Activated CD4-positive, alpha-beta T cell treated with anti-CD3 and anti-CD28 coated beads, Interleukin-2, amount 10 ng/mL, durations not matched to agents 7 days and 5 days (primary cell): ENCODE data around the gene DAG1. TPM values are rescaled to one million over a fixed set of nuclear protein-coding genes. Genes with fewer than 3 reads are reported as not detected.

Experiments
- CTCF ChIA-PET: fragments of 350-600 bp; sonication (Branson Sonifier 250); formaldehyde crosslinking; loops from one replicate; lab custom pipeline; 2021; ENCODE audit warnings: antibody characterized with exemption; lab: Charles Lee
- POLR2A ChIA-PET: fragments of 350-600 bp; sonication (Branson Sonifier 250); formaldehyde crosslinking; loops from one replicate; lab custom pipeline; 2021; ENCODE audit warnings: antibody characterized with exemption; lab: Charles Lee
- DNase-seq: peaks from one replicate; pipeline ENCODE4 v3.0.0-alpha.2; 2020
- H3K27ac Mint-ChIP-seq: one replicate; pipeline ENCODE4 v1.8.0; 2021; ENCODE audit warnings: mild to moderate bottlenecking, moderate library complexity, mixed read lengths
- H3K27me3 Mint-ChIP-seq: one replicate; pipeline ENCODE4 v1.8.0; 2021; ENCODE audit warnings: mixed read lengths
- H3K36me3 Mint-ChIP-seq: one replicate; pipeline ENCODE4 v1.8.0; 2021; ENCODE audit warnings: low read depth, mixed read lengths
- H3K4me1 Mint-ChIP-seq: one replicate; pipeline ENCODE4 v1.8.0; 2021; ENCODE audit warnings: mixed read lengths
- H3K4me3 Mint-ChIP-seq: one replicate; pipeline ENCODE4 v1.8.0; 2021; ENCODE audit warnings: mild to moderate bottlenecking, moderate library complexity, mixed read lengths
- H3K9me3 Mint-ChIP-seq: one replicate; pipeline ENCODE4 v1.8.0; 2021; ENCODE audit warnings: mixed read lengths
- total RNA-seq, 2 experiments: library from RNA; stranded (reverse); gene quantifications; one replicate each; pipeline ENCODE4 v1.2.3, GENCODE V29; 2021

Gene DAG1
- 10 to 100 TPM; 15.4 to 18.1 TPM for total RNA-seq

DNA sequence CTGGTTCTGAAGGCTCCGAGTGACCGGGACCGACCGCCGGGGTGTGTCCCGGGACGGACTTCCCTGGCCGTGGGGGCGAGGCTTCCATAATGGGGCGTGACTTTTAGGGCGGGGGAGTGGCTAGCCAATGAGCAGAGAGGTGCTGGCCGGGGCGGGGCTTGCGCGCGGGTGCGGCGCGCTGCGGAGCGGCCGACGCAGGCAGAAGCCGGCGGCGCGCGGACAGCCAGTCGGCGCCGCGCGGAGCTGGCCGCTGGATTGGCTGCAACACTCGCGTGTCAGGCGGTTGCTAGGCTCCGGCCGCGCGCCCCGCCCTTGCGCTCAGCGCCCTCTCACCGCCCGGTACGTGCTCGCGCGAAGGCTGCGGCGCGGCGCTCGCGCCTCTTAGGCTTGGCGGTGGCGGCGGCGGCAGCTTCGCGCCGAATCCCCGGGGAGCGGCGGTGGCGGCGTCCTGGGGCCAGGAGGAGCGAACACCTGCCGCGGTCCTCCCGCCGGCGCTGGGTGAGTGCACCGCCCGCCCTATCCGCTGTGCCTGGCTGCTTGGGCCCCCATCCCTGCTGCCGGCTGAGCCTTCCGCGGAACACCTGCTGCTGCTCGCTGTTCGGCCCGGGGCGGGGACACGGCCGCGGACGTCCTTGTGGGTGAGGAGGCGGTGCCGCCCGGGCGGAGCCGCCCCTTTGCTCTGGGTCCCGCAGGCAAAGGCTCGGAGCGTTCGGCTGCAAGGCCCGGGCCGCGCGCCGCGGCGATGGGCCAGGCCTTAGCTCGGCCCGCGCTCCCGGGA, at the start of gene DAG1:
DAG1 (plus strand) TSS at position 332 of the 778 bp plus-strand sequence. CDS start 40,268 bp downstream, outside the sequence.
- ChIA-PET POLR2A (interaction anchor here (0.6 to 1.1 kb wide), 5 partner anchors 41 to 462 kb away, joined by 3 to 5 read pairs (median 3); partner anchors contain the start of gene NICN1), CTCF (interaction anchor here (0.6 to 1.6 kb wide), 5 partner anchors 13 to 350 kb away, joined by 3 to 7 read pairs (median 3); partner anchors contain the start of gene USP4)
- H3K9me3 Mint-ChIP-seq = no peaks in the 10 kb centered on the region
- peak within 1 kb of the TSS; percentile 92 for H3K27ac Mint-ChIP-seq
- H3K4me1 Mint-ChIP-seq = peaks cover 22% of the 10 kb centered on the region
- peak; percentile 97 for DNase-seq
- peak within 1 kb of the TSS; percentile 85 for H3K4me3 Mint-ChIP-seq
- H3K36me3 Mint-ChIP-seq = peaks cover 14% of the 10 kb centered on the region
- H3K27me3 Mint-ChIP-seq = no peaks in the 10 kb centered on the region

DNA sequence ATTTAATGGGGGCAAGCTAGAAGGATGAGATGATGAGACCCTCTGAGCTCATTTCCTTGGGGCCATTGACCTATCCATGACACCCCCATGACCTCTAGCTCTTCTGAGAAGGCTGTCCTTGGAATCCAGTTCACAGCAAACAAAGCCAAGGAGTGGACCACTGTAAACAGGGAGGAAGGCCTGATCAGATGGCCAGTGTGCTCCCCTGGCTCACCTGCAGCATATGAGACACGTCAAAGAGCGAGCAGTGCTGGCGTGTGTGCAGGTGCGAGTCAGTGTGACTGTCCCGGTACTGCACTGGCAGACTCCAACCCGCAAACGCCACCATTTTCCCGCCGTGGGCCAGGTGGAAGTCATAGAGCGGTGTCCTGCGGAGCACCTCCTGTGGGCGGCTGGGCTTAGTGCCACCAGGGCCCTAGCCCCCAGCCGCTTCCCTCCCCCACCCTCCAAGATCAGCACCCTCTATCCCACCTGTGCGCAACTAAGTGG, 48.1 kb upstream of the DAG1 start:
- Mint-ChIP-seq H3K36me3 (peaks cover 44% of the 10 kb centered on the region), H3K27me3 (no peaks in the 10 kb centered on the region), H3K4me3 (no peak overlapping the region), H3K4me1 (peaks cover 56% of the 10 kb centered on the region), H3K27ac (no peak overlapping the region), H3K9me3 (no peaks in the 10 kb centered on the region)
- DNase-seq = no peak
- POLR2A ChIA-PET = no interaction called here
- CTCF ChIA-PET = interaction anchor here (0.6 to 1.1 kb wide), 2 partner anchors 81 to 580 kb away, joined by 3 read pairs; no protein-coding TSS in a partner anchor

DNA sequence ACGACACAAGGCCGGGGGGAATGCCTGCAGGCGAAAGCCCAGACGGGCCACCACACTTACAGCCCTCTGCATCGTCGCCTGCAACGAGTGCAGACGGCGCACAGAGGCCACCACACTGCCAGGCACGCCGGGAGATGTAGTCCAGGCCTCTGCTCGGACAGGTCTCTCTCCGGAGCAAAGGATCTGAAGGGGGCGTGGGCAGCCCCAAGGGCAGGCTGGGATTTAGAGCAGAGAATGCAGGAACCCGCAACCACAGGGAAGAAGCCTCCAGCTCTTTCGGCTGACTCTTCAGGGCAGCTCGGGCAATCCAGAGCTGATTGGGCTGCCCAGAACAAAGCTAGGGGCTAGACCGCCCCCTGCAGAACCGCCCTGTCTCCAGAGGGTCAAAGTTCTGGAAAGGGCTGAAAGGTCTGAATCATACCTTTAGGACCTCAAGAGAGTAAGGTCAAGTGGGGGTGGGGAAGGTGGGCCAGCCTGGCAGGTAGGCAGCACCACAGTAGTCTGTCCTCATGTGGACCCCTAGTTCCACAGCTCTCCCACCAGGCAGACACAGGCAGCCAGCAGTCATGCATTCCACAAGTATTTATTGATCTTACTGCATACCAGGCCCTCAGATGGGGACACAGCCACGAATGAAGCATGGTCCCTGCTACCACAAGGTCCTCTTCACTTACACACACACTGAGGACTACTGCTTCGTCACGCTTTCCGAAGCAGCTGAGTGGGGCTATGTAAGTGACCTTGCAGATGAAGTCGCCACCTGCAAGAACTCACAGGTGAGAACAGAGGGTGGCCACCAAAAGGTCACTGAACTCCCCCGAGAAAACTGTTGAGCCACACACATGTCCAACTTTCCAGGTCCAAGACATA, 47.5 kb upstream of the DAG1 start, which contains the start of gene AMT:
AMT (minus strand) TSS at position 95 of the 870 bp plus-strand sequence; CDS start at position 72, 23 bp downstream.
- Mint-ChIP-seq H3K27ac (peak within 1 kb of the TSS; percentile 41), H3K4me3 (no peak within 1 kb of the TSS), H3K36me3 (peaks cover 38% of the 10 kb centered on the region), H3K27me3 (no peaks in the 10 kb centered on the region), H3K9me3 (no peaks in the 10 kb centered on the region), H3K4me1 (peaks cover 51% of the 10 kb centered on the region)
- no peak for DNase-seq
- CTCF ChIA-PET = interaction anchor here (0.6 kb wide), 1 partner anchor 580 kb away, joined by 3 read pairs; no protein-coding TSS in a partner anchor
- POLR2A ChIA-PET = no interaction called here

DNA sequence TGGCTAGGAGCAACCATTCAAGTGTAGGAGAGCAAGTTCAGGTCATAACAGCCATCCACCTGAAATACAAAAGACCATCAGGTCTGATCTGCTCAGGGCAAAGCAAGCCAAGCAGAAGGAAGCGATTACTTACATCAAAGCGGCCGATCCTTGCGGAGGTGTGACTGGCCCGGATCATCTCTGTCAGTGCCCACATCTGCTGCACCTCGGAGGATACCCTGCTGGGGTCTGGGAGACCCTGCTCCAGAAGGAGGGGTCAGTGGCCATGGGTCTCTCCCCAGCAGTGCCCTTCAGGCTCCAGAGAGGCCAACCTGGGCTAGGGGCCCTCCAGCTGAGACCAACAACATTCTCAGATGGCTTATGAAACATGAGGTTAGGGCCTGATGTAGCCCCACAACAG, 45.3 kb upstream of the DAG1 start:
- H3K27ac Mint-ChIP-seq = no peak overlapping the region
- H3K4me1 Mint-ChIP-seq = peaks cover 56% of the 10 kb centered on the region
- no peaks in the 10 kb centered on the region for H3K27me3 Mint-ChIP-seq
- H3K9me3 Mint-ChIP-seq = no peaks in the 10 kb centered on the region
- no peak overlapping the region for H3K4me3 Mint-ChIP-seq
- DNase-seq = no peak
- CTCF ChIA-PET = no interaction called here
- H3K36me3 Mint-ChIP-seq = peaks cover 27% of the 10 kb centered on the region
- POLR2A ChIA-PET = no interaction called here

DNA sequence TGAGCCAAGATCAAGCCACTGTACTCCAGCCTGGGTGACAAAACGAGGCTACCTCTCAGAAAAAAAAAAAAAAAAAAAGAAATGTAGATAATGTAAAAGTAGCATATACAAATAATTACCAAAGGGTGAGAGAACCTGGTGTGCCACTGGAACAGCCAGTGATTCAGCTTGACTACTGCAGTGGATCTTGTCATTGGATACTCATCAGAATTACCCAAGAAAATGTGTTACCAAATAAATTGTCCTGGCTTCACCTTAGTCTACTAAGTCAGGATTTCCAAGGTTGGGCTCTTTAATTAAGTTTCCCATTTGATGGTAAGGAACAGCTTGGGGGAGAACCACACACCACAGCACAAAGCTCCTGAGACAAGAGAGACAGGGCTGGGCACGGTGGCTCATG, 42.5 kb upstream of the DAG1 start:
- no peak for DNase-seq
- Mint-ChIP-seq H3K27ac (peak overlapping the region; percentile 79), H3K36me3 (peaks cover 19% of the 10 kb centered on the region), H3K9me3 (no peaks in the 10 kb centered on the region), H3K27me3 (no peaks in the 10 kb centered on the region), H3K4me1 (peaks cover 46% of the 10 kb centered on the region), H3K4me3 (peak overlapping the region; percentile 93)
- POLR2A ChIA-PET = no interaction called here
- CTCF ChIA-PET = interaction anchor here (0.6 to 1.0 kb wide), 4 partner anchors 10 to 113 kb away, joined by 3 to 4 read pairs (median 3); no protein-coding TSS in a partner anchor

DNA sequence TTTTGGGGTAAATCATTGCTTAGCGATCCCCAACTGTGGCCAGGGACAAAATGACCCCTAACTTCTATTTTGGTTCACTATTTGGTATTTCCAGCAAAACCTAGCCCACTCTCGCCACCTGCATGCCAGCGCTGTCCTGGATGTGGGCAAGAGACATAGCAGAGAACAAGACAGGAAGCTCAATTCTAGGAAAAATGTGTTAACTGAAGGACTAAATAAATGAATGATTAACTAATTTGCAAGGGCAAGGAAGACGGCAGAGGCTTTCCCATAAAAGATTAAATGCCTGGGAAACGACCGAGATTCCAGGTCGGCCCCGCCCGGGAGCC, 41.4 kb upstream of the DAG1 start:
- Mint-ChIP-seq H3K27me3 (no peaks in the 10 kb centered on the region), H3K36me3 (peaks cover 12% of the 10 kb centered on the region), H3K4me3 (peak overlapping the region; percentile 93), H3K27ac (peak overlapping the region; percentile 99), H3K4me1 (peaks cover 36% of the 10 kb centered on the region), H3K9me3 (no peaks in the 10 kb centered on the region)
- DNase-seq = no peak
- CTCF ChIA-PET = interaction anchor here (0.6 to 1.6 kb wide), 9 partner anchors 9 to 659 kb away, joined by 3 to 13 read pairs (median 3); partner anchors contain the start of genes TCTA and USP4
- POLR2A ChIA-PET = interaction anchor here (0.6 to 1.0 kb wide), 3 partner anchors 13 to 864 kb away, joined by 3 to 7 read pairs (median 3); partner anchors contain the start of genes DAG1 and IFRD2

DNA sequence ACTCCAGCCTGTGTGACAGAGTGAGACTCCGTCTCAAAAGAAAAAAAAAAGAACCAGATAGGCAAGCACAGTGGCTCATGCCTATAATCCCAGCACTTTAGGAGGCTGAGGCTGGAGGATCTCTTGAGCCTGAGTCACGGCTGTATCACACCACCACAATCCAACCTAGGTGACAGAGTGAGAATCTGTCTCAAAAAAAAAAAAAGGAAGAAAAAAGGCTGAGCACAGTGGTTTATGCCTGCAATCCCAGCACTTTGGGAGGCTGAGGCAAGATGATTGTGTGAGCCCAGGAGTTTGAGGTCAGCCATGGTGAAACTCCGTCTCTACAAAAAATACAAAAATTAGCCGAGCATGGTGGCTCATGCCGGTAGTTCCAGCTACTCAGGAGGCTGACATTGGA, 35.3 kb upstream of the DAG1 start:
- ChIA-PET CTCF (no interaction called here), POLR2A (no interaction called here)
- DNase-seq = no peak
- no peak overlapping the region for H3K27ac Mint-ChIP-seq
- no peaks in the 10 kb centered on the region for H3K9me3 Mint-ChIP-seq
- H3K36me3 Mint-ChIP-seq = no peaks in the 10 kb centered on the region
- no peak overlapping the region for H3K4me3 Mint-ChIP-seq
- peaks cover 6% of the 10 kb centered on the region for H3K4me1 Mint-ChIP-seq
- no peaks in the 10 kb centered on the region for H3K27me3 Mint-ChIP-seq

DNA sequence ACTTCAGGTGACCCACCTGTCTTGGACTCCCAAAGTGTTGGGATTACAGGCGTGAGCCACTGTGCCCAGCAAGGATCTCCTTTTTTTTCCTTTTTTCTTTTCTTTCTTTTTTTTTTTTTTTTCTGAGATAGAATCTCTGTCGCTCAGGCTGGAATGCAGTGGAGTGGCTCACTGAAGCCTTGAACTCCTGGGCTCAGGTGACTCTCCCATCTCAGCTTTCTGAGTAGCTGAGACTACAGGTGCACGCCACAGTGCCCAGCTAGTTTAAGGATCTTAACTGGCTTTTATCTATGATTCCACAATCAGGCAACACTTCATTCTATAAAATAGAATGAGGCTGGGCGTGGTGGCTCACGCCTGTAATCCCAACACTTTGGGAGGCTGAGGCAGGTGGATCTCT, 24.7 kb upstream of the DAG1 start:
- CTCF ChIA-PET = interaction anchor here (0.6 to 1.7 kb wide), 3 partner anchors 16 to 387 kb away, joined by 3 to 5 read pairs (median 4); partner anchors contain the start of gene NICN1
- no peak for DNase-seq
- no peaks in the 10 kb centered on the region for H3K27me3 Mint-ChIP-seq
- H3K4me3 Mint-ChIP-seq = no peak overlapping the region
- POLR2A ChIA-PET = no interaction called here
- H3K4me1 Mint-ChIP-seq = peaks cover 21% of the 10 kb centered on the region
- H3K36me3 Mint-ChIP-seq = no peaks in the 10 kb centered on the region
- H3K9me3 Mint-ChIP-seq = no peaks in the 10 kb centered on the region
- H3K27ac Mint-ChIP-seq = no peak overlapping the region

DNA sequence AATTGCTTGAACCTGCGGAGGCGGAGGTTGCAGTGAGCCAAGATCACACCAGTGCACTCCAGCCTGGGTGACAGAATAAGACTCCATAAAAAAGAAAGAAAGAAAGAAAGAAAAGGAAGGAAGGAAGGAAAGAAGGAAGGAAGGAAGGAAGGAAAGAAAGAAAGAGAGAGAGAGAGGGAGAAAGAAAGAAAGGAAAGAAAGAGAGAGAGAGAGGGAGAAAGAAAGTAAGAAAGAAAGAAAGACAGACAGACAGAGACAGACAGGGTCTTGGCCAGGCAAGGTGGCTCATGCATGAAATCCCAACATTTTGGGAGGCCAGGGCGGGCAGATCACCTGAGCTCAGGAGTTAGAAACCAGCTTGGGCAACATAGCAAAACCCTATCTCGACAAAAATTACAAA, 16.4 kb upstream of the DAG1 start:
- CTCF ChIA-PET = interaction anchor here (0.6 to 0.8 kb wide), 3 partner anchors 18 to 114 kb away, joined by 3 read pairs; partner anchors contain the start of genes NICN1 and USP4
- POLR2A ChIA-PET = no interaction called here
- peaks cover 5% of the 10 kb centered on the region for H3K4me1 Mint-ChIP-seq
- H3K27me3 Mint-ChIP-seq = no peaks in the 10 kb centered on the region
- H3K36me3 Mint-ChIP-seq = no peaks in the 10 kb centered on the region
- no peak for DNase-seq
- H3K9me3 Mint-ChIP-seq = no peaks in the 10 kb centered on the region
- no peak overlapping the region for H3K4me3 Mint-ChIP-seq
- no peak overlapping the region for H3K27ac Mint-ChIP-seq

DNA sequence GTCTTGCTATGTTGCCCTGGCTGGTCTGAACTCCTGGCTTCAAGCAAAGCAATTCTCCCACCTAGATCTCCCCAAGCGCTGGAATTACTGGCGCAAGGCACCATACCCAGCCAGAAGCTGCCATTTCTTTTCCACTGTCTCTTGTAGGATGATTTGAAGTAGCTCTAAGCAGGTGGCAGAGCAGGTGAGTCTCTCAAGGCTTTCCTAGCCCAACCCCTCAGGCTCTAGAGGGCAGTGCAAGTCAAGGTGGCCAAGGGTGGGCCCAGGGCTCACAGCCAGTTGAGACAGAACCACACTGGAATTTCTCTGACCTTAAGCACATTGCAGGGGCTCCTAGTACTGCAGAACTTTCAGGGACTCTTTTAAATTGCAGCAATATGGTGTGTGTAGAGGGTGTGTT, 15.6 kb upstream of the DAG1 start:
- POLR2A ChIA-PET = no interaction called here
- no peaks in the 10 kb centered on the region for H3K27me3 Mint-ChIP-seq
- H3K27ac Mint-ChIP-seq = peak overlapping the region; percentile 9
- CTCF ChIA-PET = interaction anchor here (0.6 to 1.1 kb wide), 3 partner anchors 21 to 283 kb away, joined by 3 to 6 read pairs (median 3); partner anchors contain the start of gene KLHDC8B
- no peaks in the 10 kb centered on the region for H3K36me3 Mint-ChIP-seq
- H3K4me1 Mint-ChIP-seq = no peaks in the 10 kb centered on the region
- H3K4me3 Mint-ChIP-seq = no peak overlapping the region
- no peaks in the 10 kb centered on the region for H3K9me3 Mint-ChIP-seq
- no peak for DNase-seq

DNA sequence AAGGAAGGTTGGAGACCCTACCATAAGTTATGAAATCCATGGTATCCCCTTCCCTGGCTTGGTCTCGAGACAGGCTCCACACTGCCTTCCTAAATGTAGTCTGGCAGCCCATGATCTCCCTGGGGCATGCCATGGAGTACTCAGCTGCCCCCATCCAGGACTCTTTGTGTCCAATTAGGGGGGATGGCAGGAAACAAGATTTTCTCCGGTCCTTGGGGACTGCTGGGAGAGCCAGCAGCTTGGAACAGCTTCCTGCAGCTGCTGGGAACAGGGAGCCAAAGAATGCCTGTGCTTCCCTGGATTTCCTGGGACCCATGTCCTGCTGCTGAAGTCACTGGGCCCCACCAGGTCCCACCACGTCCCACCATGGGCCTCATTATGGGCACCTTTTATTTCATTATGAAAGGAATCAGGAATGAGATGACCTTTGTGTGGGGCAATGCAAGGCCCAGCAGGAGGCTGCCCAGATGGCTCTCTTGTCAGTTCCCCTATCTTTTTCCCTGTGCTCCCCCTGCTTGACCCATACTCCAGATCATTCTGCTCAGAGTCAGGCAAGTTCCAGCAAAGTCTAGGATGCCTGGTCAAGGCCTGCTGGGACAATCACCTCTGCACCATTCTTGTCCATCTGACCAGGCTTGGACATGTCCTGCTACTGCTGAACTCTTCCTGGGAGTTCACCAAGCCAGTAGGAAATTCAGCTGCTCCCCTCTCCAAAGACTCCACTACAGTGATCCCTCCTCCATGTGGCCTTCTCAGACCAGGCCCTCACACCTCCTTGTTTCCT, 15.0 kb upstream of the DAG1 start:
- no peak overlapping the region for H3K27ac Mint-ChIP-seq
- no peak overlapping the region for H3K4me3 Mint-ChIP-seq
- no peaks in the 10 kb centered on the region for H3K4me1 Mint-ChIP-seq
- no peaks in the 10 kb centered on the region for H3K36me3 Mint-ChIP-seq
- H3K9me3 Mint-ChIP-seq = no peaks in the 10 kb centered on the region
- no peaks in the 10 kb centered on the region for H3K27me3 Mint-ChIP-seq
- ChIA-PET POLR2A (no interaction called here), CTCF (interaction anchor here (1.1 kb wide), 1 partner anchor 284 kb away, joined by 3 read pairs; the partner anchor contains the start of gene KLHDC8B)
- DNase-seq = no peak
